HG03432 (cell line): ENCODE data around the gene KRT6C.
"Not testable (repeated sequence)": the region's sequence is repeated elsewhere in the genome, so short reads cannot be mapped to it uniquely, and the experiment has no call there.

Source experiments
- ATAC-seq: cut with Tn5 transposase; IDR thresholded peaks from one replicate; pipeline ENCODE4 v1.9.1; 2021; ENCODE audit warnings: mild to moderate bottlenecking, moderate library complexity; ENCODE audit not compliant: unreplicated experiment

Gene KRT6C

GRCh38 chr12:52461693-52462092 lies 11.9 kb downstream of the KRT6C start:
- no peak for ATAC-seq

DNA sequence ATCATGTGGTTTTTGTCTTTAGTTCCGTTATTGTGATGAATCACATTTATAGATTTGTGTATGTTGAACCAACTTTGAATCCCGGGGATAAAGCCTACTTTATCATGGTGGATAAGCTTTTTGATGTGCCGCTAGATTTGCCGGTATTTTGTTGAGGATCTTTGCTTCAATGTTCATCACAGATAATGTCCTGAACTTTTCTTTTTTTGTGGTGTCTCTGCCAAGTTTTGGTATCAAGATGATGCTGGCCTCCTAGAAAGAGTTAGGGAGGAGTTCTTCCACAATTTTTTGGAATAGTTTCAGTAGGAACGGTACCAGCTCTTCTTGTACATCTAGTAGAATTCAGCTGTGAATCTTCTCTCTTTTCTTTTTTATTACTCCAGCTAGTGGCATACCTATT lies 14.7 kb downstream of the KRT6C start:
- ATAC-seq: no peak

DNA sequence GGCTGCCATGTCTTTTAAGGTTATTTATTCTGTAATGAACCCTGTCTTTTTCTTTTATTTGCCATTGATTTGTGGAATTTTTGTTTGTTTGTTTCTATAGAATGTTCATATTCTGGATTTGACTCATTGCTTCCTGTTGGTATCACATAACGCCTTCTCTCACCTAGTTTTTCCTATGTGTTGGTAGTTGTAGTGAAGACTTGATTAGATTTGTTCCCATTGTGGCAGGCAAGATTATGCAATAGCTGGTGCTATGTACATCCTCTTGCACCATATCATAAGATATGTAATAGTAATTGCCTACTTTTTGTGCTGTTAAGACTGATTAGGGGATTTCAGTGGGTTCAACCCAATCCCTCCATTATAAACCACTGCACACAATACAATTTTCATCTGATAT lies 17.8 kb downstream of the KRT6C start:
- ATAC-seq: no peak

DNA sequence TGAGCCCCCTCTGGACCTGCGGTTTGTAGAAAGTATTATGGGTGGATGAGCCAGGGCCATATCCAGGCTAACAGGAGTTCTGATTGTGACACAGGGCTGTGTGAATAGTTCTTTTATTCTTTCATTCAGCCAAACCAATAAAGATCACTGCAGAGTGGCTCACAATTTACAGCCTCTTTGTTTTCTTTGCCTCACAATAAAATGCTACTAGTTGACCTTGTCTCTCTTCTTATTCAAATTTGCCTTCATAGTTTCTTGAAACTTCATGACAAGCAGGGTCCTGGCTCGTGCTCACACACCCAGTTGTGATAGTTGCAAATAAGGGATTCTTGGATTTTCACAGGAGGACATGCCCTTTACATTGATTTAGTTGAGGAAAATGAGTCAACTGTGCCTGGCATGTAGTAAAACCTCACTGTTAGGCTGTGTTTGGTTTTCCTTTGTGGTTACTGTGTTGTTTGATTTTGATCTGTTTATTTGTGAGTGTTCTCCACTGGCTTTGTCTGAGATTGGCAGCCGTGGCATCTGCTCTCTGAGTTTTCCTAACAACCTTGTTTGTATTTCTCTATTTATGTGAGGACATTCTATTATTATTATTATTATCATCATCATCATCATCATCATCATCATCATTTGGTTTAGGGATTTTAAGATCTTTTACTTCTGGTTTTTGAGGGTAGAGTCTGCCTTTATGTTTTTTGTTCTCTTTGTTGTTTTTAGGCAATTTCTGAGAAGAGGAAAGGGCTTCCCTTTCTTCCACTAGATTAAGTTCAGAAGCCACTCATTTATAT lies 19.0 kb downstream of the KRT6C start:
- ATAC-seq: no peak

- ATAC-seq: no peak
These were observed 21.5 kb downstream of the KRT6C start, which contains the start of gene KRT6B for GRCh38 chr12:52452101-52452500. TSS of gene KRT6B (minus strand) at chr12:52452146. CDS start at chr12:52452078, 68 bp downstream.

GRCh38 chr12:52448228-52448627 lies 25.4 kb downstream of the KRT6C start:
- ATAC-seq: no peak

DNA sequence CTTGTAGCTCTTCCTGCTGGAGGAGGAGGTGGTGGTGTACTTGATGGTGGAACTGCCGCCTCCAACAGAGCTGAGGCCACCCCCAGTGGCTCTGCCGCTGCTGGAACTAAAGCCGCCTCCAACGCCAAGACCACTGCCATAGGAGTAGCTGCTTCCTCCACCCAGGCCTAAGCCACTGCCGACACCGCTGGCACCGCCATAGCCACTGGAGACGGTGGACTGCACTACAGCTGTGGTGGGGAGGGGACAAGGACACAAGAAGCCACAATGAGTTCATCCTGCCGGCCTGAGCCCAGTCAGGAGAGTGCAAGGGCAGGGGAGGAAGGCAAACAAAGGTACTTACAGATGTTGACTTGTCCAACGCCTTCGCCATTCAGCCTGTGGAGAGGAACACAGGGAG lies 26.4 kb downstream of the KRT6C start:
- not testable (repeated sequence) for ATAC-seq

DNA sequence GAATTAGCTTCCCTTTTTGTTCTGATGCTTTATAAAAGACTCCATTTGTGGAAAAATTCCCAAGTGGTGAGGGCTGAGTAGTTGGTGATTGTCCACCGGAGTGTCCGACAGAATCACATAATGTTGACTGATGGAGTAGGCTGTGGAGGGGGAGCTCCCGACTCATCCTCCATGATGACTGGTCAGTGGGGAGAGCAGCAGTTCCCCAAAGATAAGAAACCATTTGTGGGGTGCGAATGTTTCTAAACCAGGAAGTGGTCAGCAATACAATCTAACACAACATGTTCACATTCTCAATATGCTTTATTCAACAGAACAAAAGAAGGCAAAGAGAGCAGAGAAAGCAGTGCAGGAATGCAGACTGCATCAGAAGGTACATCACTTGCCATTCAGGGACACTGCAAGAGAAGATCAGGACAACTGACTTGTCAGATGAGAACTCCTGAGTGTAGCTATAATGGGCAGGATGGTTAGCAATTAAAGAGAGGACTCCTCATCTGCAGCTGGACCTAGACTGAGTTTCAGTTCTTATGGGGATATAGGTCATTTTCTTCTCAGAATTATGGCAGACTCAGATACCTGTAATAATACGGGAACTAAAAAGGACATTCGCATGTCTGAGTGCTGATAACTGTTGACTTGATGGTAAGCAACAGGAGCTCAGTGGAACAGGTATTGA lies 27.1 kb downstream of the KRT6C start:
- no peak for ATAC-seq

DNA sequence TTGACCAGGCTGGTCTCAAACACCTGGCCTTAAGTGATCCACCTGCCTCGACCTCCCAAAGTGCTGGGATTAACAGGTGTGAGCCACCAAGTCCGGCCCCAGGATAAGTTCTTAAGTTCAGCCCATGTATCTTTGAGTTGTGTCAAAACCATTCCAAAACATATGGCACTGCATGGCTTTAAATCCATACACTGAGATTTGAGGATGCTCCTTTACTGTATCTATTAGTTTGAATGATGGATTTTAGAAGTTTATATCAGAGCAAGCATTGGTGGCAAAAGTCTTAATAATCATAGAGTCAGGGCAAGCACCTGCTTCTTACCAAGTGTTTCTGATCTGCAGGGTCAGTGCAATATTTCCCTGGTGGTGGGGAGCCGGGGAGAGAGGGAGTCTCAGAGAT lies 27.7 kb downstream of the KRT6C start:
- no peak for ATAC-seq

- ATAC-seq: no peak
These were observed 28.7 kb downstream of the KRT6C start for GRCh38 chr12:52444647-52445595.

GRCh38 chr12:52443966-52444365 lies 29.6 kb downstream of the KRT6C start:
- ATAC-seq: no peak

GRCh38 chr12:52442600-52443061 lies 31.0 kb downstream of the KRT6C start:
- ATAC-seq: no peak

GRCh38 chr12:52441320-52441911 lies 32.2 kb downstream of the KRT6C start:
- ATAC-seq: no peak

DNA sequence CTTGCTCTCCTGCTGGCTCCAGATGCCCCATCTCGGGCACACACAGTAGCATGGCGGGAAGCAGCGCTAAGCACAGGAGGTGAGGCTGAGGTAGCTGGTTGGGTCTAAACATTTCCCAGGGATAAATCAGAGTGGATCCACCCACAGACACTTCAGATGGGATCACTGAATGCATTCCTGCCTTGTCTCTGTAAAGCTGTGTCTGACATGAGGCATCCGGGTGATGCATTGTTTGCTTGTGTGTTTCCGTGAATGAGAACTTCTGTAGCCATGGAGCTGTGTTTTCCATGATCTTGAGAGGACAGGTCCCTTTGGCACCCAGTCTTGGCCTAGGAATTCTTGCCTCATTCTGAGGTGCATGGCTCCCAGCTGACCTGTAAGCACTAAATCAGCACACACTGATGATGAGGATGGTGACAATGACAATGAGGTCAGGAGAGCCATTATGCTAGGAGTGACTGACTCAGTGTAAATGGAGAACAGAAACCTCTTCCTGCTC lies 32.7 kb downstream of the KRT6C start:
- ATAC-seq: no peak

DNA sequence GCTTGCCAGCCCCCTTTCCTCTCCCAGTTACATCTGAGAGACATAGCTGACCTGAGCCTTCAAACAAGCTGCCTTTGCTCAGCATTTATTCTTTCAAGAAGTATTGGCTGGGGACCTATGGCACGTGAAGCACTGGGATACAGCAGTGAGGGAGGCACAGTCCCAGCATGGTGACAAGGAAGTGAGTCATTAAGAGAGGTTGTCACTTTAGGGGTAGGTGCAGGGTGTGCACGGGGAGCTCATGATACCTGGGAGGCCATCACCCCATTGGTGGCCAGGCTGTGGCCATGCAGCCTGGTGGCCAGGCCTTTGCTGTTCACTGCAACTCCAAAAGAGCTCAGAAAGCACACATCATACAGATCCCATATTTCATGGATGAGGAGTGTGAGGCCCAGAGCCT lies 33.8 kb downstream of the KRT6C start:
- no peak for ATAC-seq

DNA sequence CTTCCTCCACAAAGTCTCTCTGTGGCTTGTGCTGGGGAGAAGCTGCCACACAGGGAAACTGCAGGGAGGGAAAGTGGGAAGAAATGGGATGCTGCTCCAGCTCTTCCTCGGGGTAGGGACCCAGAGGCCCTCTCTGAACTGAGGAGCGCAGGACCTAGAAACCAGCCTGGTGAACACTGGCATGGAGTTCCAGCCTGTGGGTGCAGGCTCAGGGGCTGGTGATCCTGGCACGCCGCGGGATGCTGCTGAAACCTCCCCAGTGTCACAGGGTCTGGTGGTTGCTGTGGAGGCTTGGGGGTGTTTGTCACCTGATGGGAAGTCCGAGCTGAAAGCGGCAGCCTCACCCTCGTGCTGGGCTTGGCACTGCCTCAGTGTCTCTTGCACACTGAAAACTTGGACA lies 34.2 kb downstream of the KRT6C start:
- no peak for ATAC-seq

DNA sequence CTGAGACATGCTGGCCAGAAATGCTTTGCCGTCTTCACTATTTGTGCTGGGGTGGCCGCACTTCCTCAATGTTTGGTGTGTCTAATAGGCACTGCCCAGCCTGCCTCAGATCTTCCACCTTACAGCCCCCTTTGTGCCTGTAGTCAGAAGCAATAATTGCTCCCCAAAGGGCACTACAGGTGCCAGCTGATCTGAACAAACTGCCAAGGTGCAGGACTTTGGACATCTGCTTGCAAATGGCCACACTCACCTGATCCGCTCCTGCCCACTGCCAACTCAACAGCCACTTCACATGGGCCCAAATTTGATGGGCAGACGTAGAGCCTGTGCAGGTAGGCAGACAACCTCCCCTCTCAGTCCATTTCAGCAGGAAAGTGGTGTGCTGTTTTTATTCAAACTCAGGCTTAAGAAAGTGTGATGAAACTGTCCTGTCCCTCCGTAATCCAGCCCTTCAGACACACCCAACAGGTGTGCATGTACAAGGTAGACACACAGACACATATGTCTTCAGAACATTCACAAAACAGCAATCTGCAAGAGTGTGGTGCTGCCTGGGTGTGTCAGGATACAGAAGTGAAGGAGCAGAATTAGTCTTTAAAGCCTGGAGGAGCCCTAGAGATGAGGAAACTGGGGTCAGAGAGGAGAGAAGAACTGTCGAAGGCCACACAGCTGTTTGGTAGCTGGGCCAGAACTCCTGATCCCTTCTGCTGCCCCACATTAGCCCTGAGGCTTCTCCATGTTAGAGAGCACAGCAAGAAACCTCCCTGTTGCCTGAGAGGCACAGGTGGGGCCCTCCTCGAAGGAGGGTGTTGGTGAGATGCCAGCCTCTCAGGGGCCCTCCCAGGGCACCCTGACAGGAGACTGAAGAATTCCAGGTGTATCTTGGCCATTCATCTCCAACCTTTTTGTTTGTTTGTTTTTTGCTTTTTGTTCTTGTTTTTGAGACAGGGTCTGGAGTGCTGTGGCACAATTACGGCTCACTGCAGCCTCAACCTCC lies 35.0 kb downstream of the KRT6C start:
- ATAC-seq: no peak

GRCh38 chr12:52437508-52437907 lies 36.1 kb downstream of the KRT6C start:
- no peak for ATAC-seq

GRCh38 chr12:52436828-52437474 lies 36.7 kb downstream of the KRT6C start:
- ATAC-seq: no peak
